Cardiac fibroblast (primary cell): ENCODE data around the gene ST7.

Source experiments
- DNase-seq, 2 donors: peaks; one replicate each; pipeline versions ENCODE4 v3.0.0 to v3.0.0-alpha.2; 2010; ENCODE audit warnings: low read depth in 2 of 2
- H3K4me3 ChIP-seq, 2 donors: replicated peaks in 1 of 2; 1 replicate in 1 of 2; 2 replicates in 1 of 2; pipeline ENCODE4 v1.5.1; 2011; ENCODE audit warnings: low read depth in 2 of 2, low read length in 2 of 2, mild to moderate bottlenecking in 2 of 2, moderate library complexity in 1 of 2
- CTCF ChIP-seq: IDR thresholded peaks from one replicate; pipeline ENCODE4 v1.5.1; 2011; ENCODE audit warnings: low read depth, mild to moderate bottlenecking, low read length, inconsistent platforms

ST7 gene

GRCh38 chr7:117133125-117133524 lies 179.8 kb downstream of the ST7 start:
- no peak for TF ChIP-seq CTCF
- no peak for DNase-seq
- no peak overlapping the region for H3K4me3 ChIP-seq

- TF ChIP-seq CTCF: no peak
- H3K4me3 ChIP-seq: no peak overlapping the region
Measured at GRCh38 chr7:117134411-117134810, 181.1 kb downstream of the ST7 start.

GRCh38 chr7:117134889-117135552 lies 181.7 kb downstream of the ST7 start:
- H3K4me3 ChIP-seq: no peak overlapping the region
- no peak for DNase-seq
- TF ChIP-seq CTCF: no peak

More at GRCh38 chr7:117134411-117134810, 181.1 kb downstream of the ST7 start:
- no peak for DNase-seq

DNA sequence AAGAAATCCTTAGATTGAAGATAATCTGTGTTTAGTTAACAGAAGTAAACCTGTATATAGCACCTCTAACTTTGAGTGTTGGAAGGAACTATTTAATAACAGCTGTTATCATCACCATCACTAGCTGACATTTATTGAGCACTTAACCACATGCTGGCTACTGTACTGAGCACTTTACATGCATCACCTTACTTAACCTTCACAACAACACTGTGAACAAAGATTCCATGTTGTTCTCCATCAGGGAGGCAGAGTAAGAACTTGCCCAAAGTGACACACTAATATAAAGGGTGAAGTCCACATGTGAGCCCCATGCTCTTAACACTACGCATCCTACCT lies 182.2 kb downstream of the ST7 start:
- H3K4me3 ChIP-seq: no peak overlapping the region
- no peak for TF ChIP-seq CTCF
- no peak for DNase-seq

DNA sequence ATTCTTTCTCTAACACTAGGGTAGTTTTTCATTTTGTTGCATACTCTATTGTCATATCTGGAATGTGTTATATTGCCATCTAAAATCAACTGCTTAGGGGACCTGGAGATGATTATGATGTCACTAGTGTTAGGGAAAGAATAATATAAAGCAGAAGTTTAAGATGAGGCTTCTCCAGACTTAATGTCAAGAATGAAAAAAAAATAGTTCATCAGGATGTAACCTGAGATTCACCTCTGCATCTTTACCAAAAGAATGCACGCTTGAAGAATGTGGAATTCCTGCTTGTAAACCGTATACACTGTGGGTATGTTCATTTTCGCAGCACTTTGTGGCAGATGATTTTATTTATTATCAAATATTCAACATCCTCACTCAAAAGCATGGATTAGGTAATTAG lies 184.6 kb downstream of the ST7 start:
- TF ChIP-seq CTCF: no peak
- H3K4me3 ChIP-seq: no peak overlapping the region
- no peak for DNase-seq

- TF ChIP-seq CTCF: no peak
- H3K4me3 ChIP-seq: no peak overlapping the region
- no peak for DNase-seq
Measured at GRCh38 chr7:117138495-117138894, 185.2 kb downstream of the ST7 start.

- H3K4me3 ChIP-seq: no peak overlapping the region
- no peak for DNase-seq
- no peak for TF ChIP-seq CTCF
Measured at GRCh38 chr7:117138981-117139380, 185.7 kb downstream of the ST7 start.
